OCI-LY1 (cell line): ENCODE data around the gene CHCHD1.

Source experiments
- H2AFZ ChIP-seq: fragments of 200-600 bp; sonication (generic), shearing (Covaris generic); 2 replicates; pipeline ENCODE4 v1.6.0; 2014; ENCODE audit warnings: antibody characterized with exemption, mild to moderate bottlenecking, low read length
- H3F3A ChIP-seq: fragments of 200-600 bp; sonication (generic), shearing (Covaris generic); 2 replicates; pipeline ENCODE4 v1.6.0; 2014; ENCODE audit warnings: mild to moderate bottlenecking, antibody characterized with exemption, low read length, moderate library complexity; ENCODE audit not compliant: insufficient read depth
- H3K27ac ChIP-seq: fragments of 200-600 bp; sonication (generic); 2 replicates; pipeline ENCODE4 v1.5.1; 2014; ENCODE audit warnings: low read length, mixed run types, mild to moderate bottlenecking, low read depth; ENCODE audit not compliant: poor library complexity, severe bottlenecking
- H3K27me3 ChIP-seq: fragments of 200-600 bp; sonication (generic); 2 replicates; pipeline ENCODE4 v1.6.0; 2014; ENCODE audit warnings: antibody characterized with exemption, mild to moderate bottlenecking, low read length, moderate library complexity; ENCODE audit not compliant: insufficient read depth
- H3K36me3 ChIP-seq: fragments of 200-600 bp; sonication (generic); 2 replicates; pipeline ENCODE4 v1.6.1; 2014; ENCODE audit warnings: mild to moderate bottlenecking, antibody characterized with exemption, low read length, moderate library complexity, mixed read lengths; ENCODE audit not compliant: insufficient read depth
- H3K4me1 ChIP-seq: fragments of 200-600 bp; sonication (generic); 2 replicates; pipeline ENCODE4 v1.5.1; 2014; ENCODE audit warnings: mild to moderate bottlenecking, low read length, moderate library complexity; ENCODE audit not compliant: insufficient read depth, severe bottlenecking
- H3K4me2 ChIP-seq: fragments of 200-600 bp; sonication (generic), shearing (Covaris generic); 2 replicates; pipeline ENCODE4 v1.6.1; 2014; ENCODE audit warnings: low read length
- H3K4me3 ChIP-seq: fragments of 200-600 bp; sonication (generic); 2 replicates; pipeline ENCODE4 v1.5.1; 2014; ENCODE audit warnings: low read length, low read depth, mild to moderate bottlenecking, mixed read lengths; ENCODE audit not compliant: poor library complexity, severe bottlenecking
- H3K79me2 ChIP-seq: fragments of 200-600 bp; shearing (Covaris generic); 2 replicates; pipeline ENCODE4 v1.6.1; 2016; ENCODE audit warnings: mixed run types, low read length, mixed read lengths; ENCODE audit not compliant: insufficient read depth
- H3K9ac ChIP-seq: fragments of 200-600 bp; sonication (generic), shearing (Covaris generic); 2 replicates; pipeline ENCODE4 v1.6.1; 2014; ENCODE audit warnings: mild to moderate bottlenecking, low read length, mixed read lengths
- H3K9me2 ChIP-seq: fragments of 200-600 bp; sonication (generic), shearing (Covaris generic); 2 replicates; pipeline ENCODE4 v1.6.1; 2014; ENCODE audit warnings: low read depth, mild to moderate bottlenecking, low read length, mixed read lengths
- H3K9me3 ChIP-seq: fragments of 200-600 bp; shearing (Covaris generic); 2 replicates; pipeline ENCODE4 v1.6.1; 2014; ENCODE audit warnings: low read length, mixed read lengths
- H4K20me1 ChIP-seq: fragments of 200-600 bp; sonication (generic), shearing (Covaris generic); 2 replicates; pipeline ENCODE4 v1.6.0; 2016; ENCODE audit warnings: mild to moderate bottlenecking, low read length; ENCODE audit not compliant: insufficient read depth
- CTCF ChIP-seq: fragments of 200-600 bp; sonication (generic), shearing (Covaris generic); IDR thresholded peaks from 2 replicates; pipeline ENCODE4 v1.5.1; 2017; ENCODE audit warnings: mild to moderate bottlenecking, antibody characterized with exemption, low read length, moderate library complexity, mixed read lengths
- EZH2 ChIP-seq: fragments of 200-600 bp; sonication (generic), shearing (Covaris generic); IDR thresholded peaks from 2 replicates; pipeline ENCODE4 v1.8.0; 2017; ENCODE audit warnings: borderline replicate concordance, mixed run types, mild to moderate bottlenecking, antibody characterized with exemption, low read length, moderate library complexity, mixed read lengths

The CHCHD1 gene

GRCh38 chr10:73744664-73744975 is 37.2 kb upstream of the CHCHD1 start:
- peaks cover 23% of the 10 kb centered on the region for H3K4me1 ChIP-seq
- H3K79me2 ChIP-seq = peaks cover 27% of the 10 kb centered on the region
- peak overlapping the region; percentile 96 for H3K9ac ChIP-seq
- no peaks in the 10 kb centered on the region for H3F3A ChIP-seq
- H3K4me3 ChIP-seq = peak overlapping the region; percentile 92
- peaks cover 17% of the 10 kb centered on the region for H3K36me3 ChIP-seq
- no peaks in the 10 kb centered on the region for H3K27me3 ChIP-seq
- no peak for TF ChIP-seq EZH2
- no peak for TF ChIP-seq CTCF
- no peaks in the 10 kb centered on the region for H4K20me1 ChIP-seq
- peak overlapping the region; percentile 81 for H3K27ac ChIP-seq
- peak overlapping the region; percentile 92 for H3K4me2 ChIP-seq
- H2AFZ ChIP-seq = no peak overlapping the region
- H3K9me3 ChIP-seq = no peaks in the 10 kb centered on the region
- H3K9me2 ChIP-seq = no peaks in the 10 kb centered on the region

- Histone ChIP-seq H3K4me2 (no peak overlapping the region), H4K20me1 (no peaks in the 10 kb centered on the region), H3K27ac (no peak overlapping the region), H3K36me3 (peaks cover 37% of the 10 kb centered on the region), H2AFZ (no peak overlapping the region), H3K9ac (no peak overlapping the region; the same call in 1 of the 2 replicates), H3F3A (no peaks in the 10 kb centered on the region), H3K4me1 (peaks cover 23% of the 10 kb centered on the region), H3K9me2 (no peaks in the 10 kb centered on the region), H3K79me2 (peaks cover 27% of the 10 kb centered on the region), H3K27me3 (no peaks in the 10 kb centered on the region), H3K9me3 (no peaks in the 10 kb centered on the region), H3K4me3 (no peak overlapping the region)
- TF ChIP-seq CTCF = no peak
- TF ChIP-seq EZH2 = no peak
Observed at GRCh38 chr10:73746721-73747120, 35.1 kb upstream of the CHCHD1 start.

- H3K27me3 ChIP-seq = no peaks in the 10 kb centered on the region
- no peak overlapping the region for H3K9ac ChIP-seq
- H3K4me2 ChIP-seq = no peak overlapping the region
- H3K27ac ChIP-seq = no peak overlapping the region
- H3K79me2 ChIP-seq = 0 out of 2 replicates have a peak, but pooled peaks cover 5% of the 10 kb centered on the region
- H3F3A ChIP-seq = no peaks in the 10 kb centered on the region
- no peak overlapping the region for H2AFZ ChIP-seq
- no peaks in the 10 kb centered on the region for H3K9me2 ChIP-seq
- TF ChIP-seq CTCF (no peak), EZH2 (no peak)
- H3K9me3 ChIP-seq = no peaks in the 10 kb centered on the region
- H3K36me3 ChIP-seq = peaks cover 64% of the 10 kb centered on the region
- H3K4me1 ChIP-seq = no peaks in the 10 kb centered on the region
- no peak overlapping the region for H3K4me3 ChIP-seq
- H4K20me1 ChIP-seq = no peaks in the 10 kb centered on the region
Observed at GRCh38 chr10:73750819-73751218, 31.0 kb upstream of the CHCHD1 start.
